ENCODE measurements around the gene PHLPP1. TPM values are rescaled to one million over a fixed set of nuclear protein-coding genes. Genes with fewer than 3 reads are reported as not detected.

The PHLPP1 gene
- total RNA-seq, 1 donor from 2014 or later, result 13.3 TPM

- Mint-ChIP-seq H3K4me1 (ENCODE audit: low read depth, unreplicated experiment) (peaks cover 30% of the 10 kb centered on the region), H3K36me3 (ENCODE audit: low read depth, unreplicated experiment) (no peaks in the 10 kb centered on the region), H3K9me3 (ENCODE audit: unreplicated experiment) (no peaks in the 10 kb centered on the region), H3K4me3 (ENCODE audit: unreplicated experiment) (peak overlapping the region; percentile 31), H3K27ac (ENCODE audit: unreplicated experiment) (peak overlapping the region; percentile 53), H3K27me3 (ENCODE audit: low read depth, unreplicated experiment) (no peaks in the 10 kb centered on the region)
- DNase-seq (ENCODE audit: low read depth) (peak; percentile 98), FAIRE-seq (peak; percentile 97)
- TF ChIP-seq EZH2 (IDR thresholded peaks at IDR 0.05; ENCODE audit: insufficient read depth, low read length), result no peak
- TF ChIP-seq CTCF (IDR thresholded peaks at IDR 0.05; ENCODE audit: insufficient read depth, low read depth, low read length), result no peak
- H3K79me2 ChIP-seq (ENCODE audit: insufficient read depth, low read length), result no peaks in the 10 kb centered on the region
- no peaks in the 10 kb centered on the region for H3K27me3 ChIP-seq (ENCODE audit: insufficient read depth, low read length)
- H3K36me3 ChIP-seq (ENCODE audit: insufficient read depth, low read length), result no peaks in the 10 kb centered on the region
- H3K9me3 ChIP-seq (ENCODE audit: insufficient read depth, low read depth, low read length), result no peaks in the 10 kb centered on the region
- peak overlapping the region; percentile 79 for H3K4me2 ChIP-seq (ENCODE audit: low read length)
- no peak overlapping the region for H3K9ac ChIP-seq (ENCODE audit: low read length)
- H3K27ac ChIP-seq (ENCODE audit: low read depth, low read length), result peak overlapping the region; percentile 35
- no peaks in the 10 kb centered on the region for H4K20me1 ChIP-seq (ENCODE audit: insufficient read depth, low read length)
- H2AFZ ChIP-seq (ENCODE audit: low read depth, low read length), result no peak overlapping the region
- peaks cover 33% of the 10 kb centered on the region for H3K4me1 ChIP-seq (ENCODE audit: insufficient read depth, low read length)
- H3K4me3 ChIP-seq (ENCODE audit: insufficient read depth, low read depth, low read length), result peak overlapping the region; percentile 21
Observed at GRCh38 chr18:62881509-62882016, 166.2 kb downstream of the PHLPP1 start.

GRCh38 chr18:62883937-62884735 is 168.8 kb downstream of the PHLPP1 start:
- H3K9me3 ChIP-seq (ENCODE audit: insufficient read depth, low read depth, low read length), result no peaks in the 10 kb centered on the region
- H3K4me3 ChIP-seq (ENCODE audit: insufficient read depth, low read depth, low read length), result no peak overlapping the region
- Mint-ChIP-seq H3K27ac (ENCODE audit: unreplicated experiment) (no peak overlapping the region), H3K4me1 (ENCODE audit: low read depth, unreplicated experiment) (peaks cover 11% of the 10 kb centered on the region), H3K4me3 (ENCODE audit: unreplicated experiment) (no peak overlapping the region), H3K27me3 (ENCODE audit: low read depth, unreplicated experiment) (no peaks in the 10 kb centered on the region), H3K36me3 (ENCODE audit: low read depth, unreplicated experiment) (no peaks in the 10 kb centered on the region), H3K9me3 (ENCODE audit: unreplicated experiment) (no peaks in the 10 kb centered on the region)
- H3K4me2 ChIP-seq (ENCODE audit: low read length), result no peak overlapping the region
- no peak for TF ChIP-seq CTCF (IDR thresholded peaks at IDR 0.05; ENCODE audit: insufficient read depth, low read depth, low read length)
- TF ChIP-seq EZH2 (IDR thresholded peaks at IDR 0.05; ENCODE audit: insufficient read depth, low read length), result no peak
- no peak for FAIRE-seq
- no peaks in the 10 kb centered on the region for H3K36me3 ChIP-seq (ENCODE audit: insufficient read depth, low read length)
- H3K4me1 ChIP-seq (ENCODE audit: insufficient read depth, low read length), result peaks cover 14% of the 10 kb centered on the region
- no peak overlapping the region for H3K27ac ChIP-seq (ENCODE audit: low read depth, low read length)
- no peaks in the 10 kb centered on the region for H4K20me1 ChIP-seq (ENCODE audit: insufficient read depth, low read length)
- H3K9ac ChIP-seq (ENCODE audit: low read length), result no peak overlapping the region
- no peak overlapping the region for H2AFZ ChIP-seq (ENCODE audit: low read depth, low read length)
- no peaks in the 10 kb centered on the region for H3K27me3 ChIP-seq (ENCODE audit: insufficient read depth, low read length)
- H3K79me2 ChIP-seq (ENCODE audit: insufficient read depth, low read length), result peaks cover 4% of the 10 kb centered on the region
- no peak for DNase-seq (ENCODE audit: low read depth)

GRCh38 chr18:62885804-62886203 is 170.5 kb downstream of the PHLPP1 start:
- Mint-ChIP-seq H3K27me3 (ENCODE audit: low read depth, unreplicated experiment) (no peaks in the 10 kb centered on the region), H3K36me3 (ENCODE audit: low read depth, unreplicated experiment) (no peaks in the 10 kb centered on the region), H3K27ac (ENCODE audit: unreplicated experiment) (no peak overlapping the region), H3K9me3 (ENCODE audit: unreplicated experiment) (no peaks in the 10 kb centered on the region), H3K4me3 (ENCODE audit: unreplicated experiment) (no peak overlapping the region), H3K4me1 (ENCODE audit: low read depth, unreplicated experiment) (peaks cover 14% of the 10 kb centered on the region)
- Histone ChIP-seq H3K4me1 (ENCODE audit: insufficient read depth, low read length) (peaks cover 12% of the 10 kb centered on the region), H3K36me3 (ENCODE audit: insufficient read depth, low read length) (no peaks in the 10 kb centered on the region), H3K9ac (ENCODE audit: low read length) (no peak overlapping the region), H3K79me2 (ENCODE audit: insufficient read depth, low read length) (peaks cover 4% of the 10 kb centered on the region), H3K27ac (ENCODE audit: low read depth, low read length) (no peak overlapping the region), H3K4me2 (ENCODE audit: low read length) (no peak overlapping the region), H3K4me3 (ENCODE audit: insufficient read depth, low read depth, low read length) (no peak overlapping the region), H3K27me3 (ENCODE audit: insufficient read depth, low read length) (no peaks in the 10 kb centered on the region), H2AFZ (ENCODE audit: low read depth, low read length) (no peak overlapping the region), H3K9me3 (ENCODE audit: insufficient read depth, low read depth, low read length) (no peaks in the 10 kb centered on the region), H4K20me1 (ENCODE audit: insufficient read depth, low read length) (no peaks in the 10 kb centered on the region)
- no peak for DNase-seq (ENCODE audit: low read depth)
- FAIRE-seq, result no peak
- TF ChIP-seq CTCF (IDR thresholded peaks at IDR 0.05; ENCODE audit: insufficient read depth, low read depth, low read length) (no peak), EZH2 (IDR thresholded peaks at IDR 0.05; ENCODE audit: insufficient read depth, low read length) (no peak)

Data from astrocyte (in vitro differentiated cells and primary cell).